HUES48 (cell line): ENCODE measurements around the gene CXCL16.
"Not testable (repeated sequence)": the region's sequence is repeated elsewhere in the genome, so short reads cannot be mapped to it uniquely, and the experiment has no call there.

Source experiments
- H3K27ac ChIP-seq: one replicate; pipeline ENCODE4 v1.7.0; 2013; ENCODE audit warnings: low read depth, low read length, inconsistent platforms
- H3K27me3 ChIP-seq: 2 replicates; pipeline ENCODE4 v1.6.1; 2013; ENCODE audit warnings: mild to moderate bottlenecking, low read length; ENCODE audit not compliant: control insufficient read depth, insufficient read depth
- H3K36me3 ChIP-seq: 2 replicates; pipeline ENCODE4 v1.6.1; 2013; ENCODE audit warnings: low read length; ENCODE audit not compliant: control insufficient read depth, insufficient read depth
- H3K4me1 ChIP-seq: 2 replicates; pipeline ENCODE4 v1.6.1; 2013; ENCODE audit warnings: mild to moderate bottlenecking, low read length; ENCODE audit not compliant: control insufficient read depth, insufficient read depth
- H3K4me3 ChIP-seq: 2 replicates; pipeline ENCODE4 v1.5.1; 2013; ENCODE audit warnings: mild to moderate bottlenecking, low read depth, low read length
- H3K9ac ChIP-seq: 2 replicates; pipeline ENCODE4 v1.6.1; 2013; ENCODE audit warnings: mild to moderate bottlenecking, low read depth, low read length, moderate library complexity
- H3K9me3 ChIP-seq: 2 replicates; pipeline ENCODE4 v1.6.1; 2013; ENCODE audit warnings: low read length; ENCODE audit not compliant: control insufficient read depth, insufficient read depth

CXCL16 gene

DNA sequence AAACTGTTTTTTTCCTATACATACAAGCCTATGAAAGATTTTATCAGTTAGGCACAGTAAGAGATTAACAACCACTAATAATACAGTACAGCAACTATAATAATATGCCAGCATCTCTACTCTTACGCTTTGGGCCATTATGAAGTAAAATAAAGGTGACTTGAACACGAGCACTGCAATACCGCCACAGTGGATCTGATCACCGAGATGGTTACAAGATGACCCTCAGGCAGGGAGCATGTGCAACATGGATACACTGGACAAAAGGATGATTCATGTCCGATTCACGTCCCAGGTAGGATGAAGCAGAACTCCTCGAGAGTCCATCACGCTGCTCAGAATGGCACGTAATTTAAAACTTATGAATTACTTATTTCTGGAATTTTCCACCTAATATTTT is 46.3 kb downstream of the CXCL16 start:
- Histone ChIP-seq H3K27me3 (no peaks in the 10 kb centered on the region), H3K27ac (no peak overlapping the region), H3K9ac (no peak overlapping the region), H3K4me3 (no peak overlapping the region), H3K9me3 (no peaks in the 10 kb centered on the region), H3K36me3 (peaks cover 70% of the 10 kb centered on the region), H3K4me1 (no peaks in the 10 kb centered on the region)

DNA sequence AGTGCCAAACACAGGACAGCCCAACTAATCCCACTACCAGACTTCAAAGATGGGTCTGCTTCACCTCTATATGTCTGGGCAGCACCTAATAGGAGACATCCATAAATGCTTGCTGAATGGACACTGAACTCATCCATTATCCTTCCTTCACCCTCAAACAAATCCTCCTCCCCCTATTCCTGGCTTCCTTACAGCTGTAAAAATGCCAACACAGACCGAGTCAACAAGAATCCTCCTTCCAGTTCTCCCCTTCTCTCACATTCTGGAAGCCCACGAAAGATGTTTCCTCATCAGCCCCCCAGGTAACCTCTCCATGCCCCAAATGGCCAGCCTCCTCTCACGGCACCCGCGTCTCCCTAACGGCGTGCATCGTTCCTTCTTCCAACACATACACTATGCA is 48.0 kb downstream of the CXCL16 start:
- Histone ChIP-seq H3K27ac (no peak overlapping the region), H3K4me3 (no peak overlapping the region), H3K4me1 (no peaks in the 10 kb centered on the region), H3K9ac (no peak overlapping the region), H3K27me3 (no peaks in the 10 kb centered on the region), H3K36me3 (peaks cover 66% of the 10 kb centered on the region), H3K9me3 (no peaks in the 10 kb centered on the region)

DNA sequence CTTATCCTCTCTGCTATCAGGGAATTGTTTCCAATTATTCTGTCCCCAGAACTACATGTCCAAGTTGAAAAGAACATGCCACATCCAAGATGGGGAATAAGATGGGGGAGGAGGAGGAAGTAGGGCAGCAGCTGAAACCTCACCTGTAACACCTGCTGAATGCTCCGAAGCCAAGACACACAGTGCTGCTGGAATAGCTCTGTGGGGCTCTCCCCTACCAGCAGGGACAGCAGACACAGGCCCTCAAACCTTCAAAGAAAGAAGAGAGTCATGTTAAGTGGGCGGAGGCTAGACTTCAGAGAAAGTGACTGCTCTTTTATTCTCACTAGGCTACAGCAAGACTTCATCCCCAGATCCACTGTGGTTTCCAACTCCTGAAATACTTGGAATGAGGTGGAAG is 49.0 kb downstream of the CXCL16 start:
- Histone ChIP-seq H3K36me3 (peaks cover 62% of the 10 kb centered on the region), H3K9ac (no peak overlapping the region), H3K9me3 (no peaks in the 10 kb centered on the region), H3K27ac (no peak overlapping the region), H3K27me3 (no peaks in the 10 kb centered on the region), H3K4me1 (no peaks in the 10 kb centered on the region), H3K4me3 (no peak overlapping the region)

DNA sequence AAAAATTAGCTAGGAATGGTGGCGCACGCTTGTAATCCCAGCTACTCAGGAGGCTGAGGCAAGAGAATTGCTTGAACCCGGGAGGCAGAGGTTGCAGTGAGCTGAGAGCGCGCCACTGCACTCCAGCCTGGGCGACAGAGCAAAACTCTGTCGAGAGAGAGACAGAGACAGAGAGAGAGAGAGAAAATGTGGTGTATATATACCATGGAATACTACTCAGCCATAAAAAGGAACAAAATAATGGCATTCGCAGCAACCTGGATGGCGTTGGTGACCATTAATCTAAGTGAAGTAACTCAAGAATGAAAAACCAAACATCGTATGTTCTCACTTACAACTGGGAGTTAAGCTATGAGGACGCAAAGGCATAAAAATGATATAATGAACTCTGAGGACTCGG is 49.9 kb downstream of the CXCL16 start:
- not testable (repeated sequence) for H3K9me3 ChIP-seq, H3K4me3 ChIP-seq, H3K9ac ChIP-seq, H3K27ac ChIP-seq, H3K27me3 ChIP-seq, H3K4me1 ChIP-seq
- H3K36me3 ChIP-seq, result peaks cover 68% of the 10 kb centered on the region

DNA sequence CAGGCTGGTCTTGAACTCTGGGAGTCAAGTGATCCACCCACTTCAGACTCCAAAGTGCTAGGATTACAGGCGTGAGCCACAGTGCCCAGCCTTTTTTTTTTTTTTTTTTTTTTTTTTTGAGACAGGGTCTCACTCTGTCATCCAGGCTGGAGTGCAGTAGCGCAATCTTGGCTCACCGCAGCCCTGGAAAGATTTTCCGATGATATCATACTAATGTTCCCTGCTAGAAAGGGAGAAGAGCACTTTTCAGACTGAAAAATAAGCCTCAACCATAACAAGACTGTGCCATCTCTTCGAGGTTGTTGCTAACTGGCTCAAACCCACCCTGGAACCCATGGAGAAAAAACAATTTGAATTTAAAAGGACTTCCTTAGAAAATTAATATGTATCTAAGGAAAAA is 56.0 kb downstream of the CXCL16 start:
- H3K4me3 ChIP-seq, H3K27ac ChIP-seq, H3K9ac ChIP-seq, H3K27me3 ChIP-seq, H3K9me3 ChIP-seq, H3K4me1 ChIP-seq: not testable (repeated sequence)
- H3K36me3 ChIP-seq, result peaks cover 73% of the 10 kb centered on the region
